Adipocyte (in vitro differentiated cells): Measurements from ENCODE around the gene ROBO1.

ENCODE experiments used
- DNase-seq: peaks from one replicate; pipeline ENCODE4 v3.0.0-alpha.2; 2015; ENCODE audit warnings: low read depth
- H3K27me3 ChIP-seq: replicated peaks from 2 replicates; pipeline ENCODE4 v1.7.0; 2013; ENCODE audit warnings: mild to moderate bottlenecking, low read length, moderate library complexity; ENCODE audit not compliant: control insufficient read depth, insufficient read depth
- H3K36me3 ChIP-seq: 2 replicates; pipeline ENCODE4 v1.7.0; 2013; ENCODE audit warnings: low read length, mild to moderate bottlenecking, moderate library complexity; ENCODE audit not compliant: control insufficient read depth, insufficient read depth, severe bottlenecking
- H3K4me1 ChIP-seq: 2 replicates; pipeline ENCODE4 v1.7.0; 2013; ENCODE audit warnings: mild to moderate bottlenecking, low read length, moderate library complexity; ENCODE audit not compliant: control insufficient read depth, insufficient read depth
- H3K4me3 ChIP-seq: 2 replicates; pipeline ENCODE4 v1.7.0; 2013; ENCODE audit warnings: mild to moderate bottlenecking, low read length, moderate library complexity
- H3K9ac ChIP-seq: 2 replicates; pipeline ENCODE4 v1.7.0; 2013; ENCODE audit warnings: mild to moderate bottlenecking, low read length, moderate library complexity
- H3K9me3 ChIP-seq: 2 replicates; pipeline ENCODE4 v1.7.0; 2013; ENCODE audit warnings: mild to moderate bottlenecking, low read length, moderate library complexity; ENCODE audit not compliant: control insufficient read depth

Gene ROBO1

GRCh38 chr3:78974181-78974790 is 793.5 kb downstream of the ROBO1 start:
- Histone ChIP-seq H3K9ac (peak overlapping the region; percentile 46), H3K27me3 (no peaks in the 10 kb centered on the region), H3K36me3 (no peaks in the 10 kb centered on the region), H3K4me3 (peak overlapping the region; percentile 76), H3K4me1 (peaks cover 27% of the 10 kb centered on the region), H3K9me3 (no peaks in the 10 kb centered on the region)
- DNase-seq, result peak; percentile 75

DNA sequence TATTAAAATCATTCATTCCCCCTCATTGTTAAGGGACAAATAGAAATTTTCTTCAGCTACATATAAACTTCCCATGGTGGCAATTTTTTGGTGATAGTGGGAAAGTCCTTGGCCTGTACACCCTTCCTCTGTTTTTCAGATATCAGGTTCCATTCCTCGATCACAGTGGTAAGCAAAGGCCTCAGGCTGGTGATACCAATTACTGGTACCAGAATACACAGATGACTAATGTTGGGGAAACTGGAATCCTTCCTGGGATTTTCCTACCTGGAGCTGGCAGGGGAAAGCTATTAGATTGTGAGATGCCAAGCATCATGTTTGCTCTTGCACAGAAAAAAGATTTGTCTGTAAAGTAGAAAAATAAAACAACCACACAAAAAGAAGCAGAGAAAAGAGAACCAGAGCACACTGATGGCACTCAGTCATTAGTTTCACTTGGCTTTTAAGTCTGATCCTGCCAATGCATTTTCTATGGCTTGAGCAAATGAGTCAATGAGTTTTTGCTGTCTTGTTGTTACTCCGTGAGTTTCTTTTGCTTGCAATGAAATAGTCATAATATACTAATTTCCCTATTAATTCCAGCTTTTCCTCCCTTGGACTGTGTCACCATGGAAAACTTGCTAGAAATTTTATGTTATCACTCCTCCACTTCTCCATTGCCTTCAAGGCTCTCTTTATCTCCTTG is 795.0 kb downstream of the ROBO1 start:
- Histone ChIP-seq H3K36me3 (no peaks in the 10 kb centered on the region), H3K4me3 (no peak overlapping the region), H3K9me3 (no peaks in the 10 kb centered on the region), H3K27me3 (no peaks in the 10 kb centered on the region), H3K9ac (no peak overlapping the region), H3K4me1 (peaks cover 32% of the 10 kb centered on the region)
- DNase-seq, result no peak

DNA sequence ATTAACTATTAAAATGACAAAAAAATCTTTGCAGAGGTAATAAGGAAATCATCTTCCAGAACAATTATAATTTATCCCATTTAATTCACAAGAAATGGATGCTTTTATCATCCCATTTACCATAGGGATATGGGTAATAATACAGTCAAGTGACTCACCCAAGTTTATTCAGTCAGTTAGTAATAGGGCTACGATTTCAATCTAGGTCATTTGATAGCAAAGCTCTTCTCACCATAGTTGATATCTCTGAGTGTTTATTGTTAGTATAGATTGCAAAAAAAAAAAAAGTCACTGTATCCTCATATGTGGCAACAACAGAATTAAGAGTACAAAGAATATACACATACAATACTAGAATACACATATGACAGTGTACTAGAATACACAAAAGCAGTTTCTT is 797.1 kb downstream of the ROBO1 start:
- H3K9me3 ChIP-seq, result no peaks in the 10 kb centered on the region

GRCh38 chr3:78969483-78969882 is 798.3 kb downstream of the ROBO1 start:
- Histone ChIP-seq H3K4me1 (peaks cover 17% of the 10 kb centered on the region), H3K4me3 (peak overlapping the region; percentile 24), H3K27me3 (no peaks in the 10 kb centered on the region), H3K9ac (no peak overlapping the region), H3K36me3 (no peaks in the 10 kb centered on the region), H3K9me3 (no peaks in the 10 kb centered on the region)
- peak; percentile 58 for DNase-seq

More for the DNA sequence above, 797.1 kb downstream of the ROBO1 start:
- no peak overlapping the region for H3K9ac ChIP-seq
- H3K36me3 ChIP-seq, result no peaks in the 10 kb centered on the region
- H3K4me1 ChIP-seq, result peaks cover 24% of the 10 kb centered on the region
- no peak for DNase-seq
- no peaks in the 10 kb centered on the region for H3K27me3 ChIP-seq
- no peak overlapping the region for H3K4me3 ChIP-seq

DNA sequence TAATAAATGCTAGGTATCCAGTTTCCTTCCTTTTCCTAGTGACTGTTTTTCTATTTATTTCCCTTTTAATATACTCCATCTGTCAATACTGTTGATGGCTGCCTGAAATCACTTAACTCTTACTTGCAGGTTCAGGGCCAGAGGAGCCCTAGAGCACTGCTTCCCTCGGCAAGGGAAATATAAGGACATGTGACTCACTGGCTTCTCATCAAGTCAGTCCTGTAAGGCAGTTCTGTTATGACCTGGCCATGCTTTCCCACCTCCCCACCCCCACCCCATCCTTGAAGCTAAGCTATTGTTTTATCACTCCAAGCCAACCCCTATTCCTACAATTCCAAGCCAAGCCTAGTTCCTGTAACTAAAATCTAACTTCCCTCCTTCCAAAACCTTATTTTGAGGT is 800.7 kb downstream of the ROBO1 start:
- DNase-seq, result no peak

GRCh38 chr3:78963771-78964170 is 804.0 kb downstream of the ROBO1 start:
- H3K27me3 ChIP-seq, result no peaks in the 10 kb centered on the region
- no peaks in the 10 kb centered on the region for H3K9me3 ChIP-seq
- H3K9ac ChIP-seq, result no peak overlapping the region
- H3K4me3 ChIP-seq, result no peak overlapping the region
- H3K4me1 ChIP-seq, result no peaks in the 10 kb centered on the region
- no peaks in the 10 kb centered on the region for H3K36me3 ChIP-seq
- DNase-seq, result no peak

More for the DNA sequence above, 800.7 kb downstream of the ROBO1 start:
- Histone ChIP-seq H3K4me3 (no peak overlapping the region), H3K36me3 (no peaks in the 10 kb centered on the region), H3K9me3 (no peaks in the 10 kb centered on the region), H3K9ac (no peak overlapping the region), H3K4me1 (peaks cover 10% of the 10 kb centered on the region), H3K27me3 (no peaks in the 10 kb centered on the region)

DNA sequence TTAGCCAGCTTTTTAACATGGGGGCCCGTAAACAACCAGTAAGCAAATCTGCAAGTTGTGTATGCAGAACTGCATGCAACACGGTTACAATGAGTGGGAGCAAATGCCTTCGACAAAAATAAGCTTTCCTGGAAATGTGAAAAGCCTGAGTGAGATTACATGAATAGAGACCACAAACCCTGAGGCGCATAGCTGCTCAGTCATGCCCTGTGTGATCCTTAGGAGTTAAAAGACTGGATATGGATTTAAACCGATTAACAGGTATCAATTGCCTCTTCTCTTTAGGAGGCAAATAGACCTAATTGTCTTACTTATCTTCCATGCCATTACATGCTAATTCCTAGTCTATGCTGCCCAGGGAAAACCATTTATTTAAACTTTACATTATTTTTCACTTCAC is 810.3 kb downstream of the ROBO1 start:
- Histone ChIP-seq H3K27me3 (no peaks in the 10 kb centered on the region), H3K36me3 (no peaks in the 10 kb centered on the region)
- no peak for DNase-seq

DNA sequence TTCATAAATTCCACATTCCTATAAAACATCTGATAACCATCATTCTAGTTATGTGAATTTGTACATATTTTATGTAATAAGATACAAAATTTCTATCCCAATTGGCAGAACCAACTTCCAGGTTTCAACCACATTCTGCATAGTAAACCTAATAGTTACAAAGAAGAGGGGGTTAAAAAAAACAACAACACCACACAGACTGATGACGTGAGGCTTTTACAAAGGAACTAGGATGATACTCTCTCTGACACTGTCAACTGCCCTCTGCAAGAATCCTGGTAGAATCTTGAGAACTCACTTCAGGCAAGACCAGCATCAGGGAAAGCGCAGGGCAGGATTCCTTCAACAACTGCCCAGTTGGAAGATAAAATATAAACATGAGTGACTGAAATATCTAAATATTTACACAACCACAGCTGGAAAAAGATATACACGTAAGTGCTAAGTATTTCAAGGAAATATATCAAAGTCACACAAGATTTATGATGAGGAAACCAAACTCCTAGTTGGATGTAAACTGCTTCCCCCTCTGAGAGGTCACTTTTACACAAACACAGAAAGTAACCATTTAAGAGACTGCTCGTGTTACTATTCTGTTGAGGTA is 816.4 kb downstream of the ROBO1 start:
- DNase-seq, result no peak
- Histone ChIP-seq H3K36me3 (no peaks in the 10 kb centered on the region), H3K4me1 (no peaks in the 10 kb centered on the region), H3K27me3 (no peaks in the 10 kb centered on the region), H3K4me3 (no peak overlapping the region), H3K9me3 (no peaks in the 10 kb centered on the region), H3K9ac (no peak overlapping the region)

More for the DNA sequence above, 810.3 kb downstream of the ROBO1 start:
- Histone ChIP-seq H3K9ac (no peak overlapping the region), H3K4me3 (no peak overlapping the region), H3K4me1 (no peaks in the 10 kb centered on the region), H3K9me3 (no peaks in the 10 kb centered on the region)

GRCh38 chr3:78941587-78941986 is 826.2 kb downstream of the ROBO1 start:
- peak; percentile 80 for DNase-seq
- Histone ChIP-seq H3K9me3 (no peaks in the 10 kb centered on the region), H3K4me3 (no peak overlapping the region), H3K27me3 (no peaks in the 10 kb centered on the region), H3K9ac (no peak overlapping the region), H3K36me3 (no peaks in the 10 kb centered on the region), H3K4me1 (peaks cover 16% of the 10 kb centered on the region)

- no peak overlapping the region for H3K4me3 ChIP-seq
- no peaks in the 10 kb centered on the region for H3K36me3 ChIP-seq
- H3K9me3 ChIP-seq, result no peaks in the 10 kb centered on the region
- DNase-seq, result no peak
- H3K9ac ChIP-seq, result no peak overlapping the region
- peaks cover 16% of the 10 kb centered on the region for H3K4me1 ChIP-seq
- no peaks in the 10 kb centered on the region for H3K27me3 ChIP-seq
Measured at GRCh38 chr3:78940626-78941025, 827.2 kb downstream of the ROBO1 start.

DNA sequence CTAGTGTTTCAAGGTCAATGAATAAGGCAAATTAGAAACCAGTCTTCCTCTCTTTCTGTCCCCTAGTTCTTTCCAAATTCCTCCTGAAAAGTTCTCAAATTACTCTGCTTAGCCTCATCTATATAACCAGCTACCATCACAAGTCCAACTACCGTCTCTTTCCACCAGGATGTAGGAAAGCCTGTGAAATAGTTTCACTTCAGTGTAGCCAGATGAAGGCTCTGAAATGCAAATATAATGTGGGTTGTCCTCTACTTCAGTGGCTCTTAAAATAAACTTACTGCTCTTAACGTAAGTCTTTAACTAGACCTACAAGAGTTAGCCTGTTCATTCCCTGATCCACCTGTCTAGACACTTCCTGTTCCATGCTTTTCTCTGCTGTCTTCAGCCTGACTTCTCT is 827.7 kb downstream of the ROBO1 start:
- Histone ChIP-seq H3K9ac (no peak overlapping the region), H3K4me3 (no peak overlapping the region), H3K36me3 (no peaks in the 10 kb centered on the region), H3K9me3 (no peaks in the 10 kb centered on the region), H3K27me3 (no peaks in the 10 kb centered on the region), H3K4me1 (peaks cover 16% of the 10 kb centered on the region)
- no peak for DNase-seq
